ENCODE measurements around the gene PABPC3. TPM values are rescaled to one million over a fixed set of nuclear protein-coding genes. Genes with fewer than 3 reads are reported as not detected.
A peak's percentile ranks its signal among the peaks of the same experiment; 100 is the strongest.

PABPC3 gene
- total and polyA plus RNA-seq, 2 donors (not counting 1 experiment from before 2014, with no cell fraction given) = 0.17 to 0.27 TPM

DNA sequence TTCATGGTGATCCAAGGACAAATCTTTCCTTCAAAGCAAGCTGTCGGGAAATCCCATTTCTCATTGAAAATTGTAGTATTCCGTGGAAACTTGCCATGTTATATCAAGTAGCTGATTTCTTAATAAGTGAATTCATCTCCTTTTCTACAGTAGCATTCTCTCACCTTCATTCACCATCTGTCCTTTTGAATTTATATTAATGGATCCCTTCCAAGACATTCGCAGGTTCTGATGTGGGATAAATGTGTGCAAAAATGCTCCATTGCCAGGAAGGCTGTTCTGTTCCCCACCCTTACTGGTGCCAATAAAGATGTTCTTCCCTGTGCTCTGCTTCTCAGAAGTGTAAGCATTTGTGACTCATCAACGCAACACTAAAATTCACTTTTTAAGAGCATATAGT lies 40.0 kb downstream of the PABPC3 start:
- H3K9me3 ChIP-seq (ENCODE audit: control insufficient read depth, insufficient read depth, low read depth, low read length) = no peaks in the 10 kb centered on the region
- no peak overlapping the region for H3K9ac ChIP-seq (ENCODE audit: insufficient read depth, low read length)
- no peaks in the 10 kb centered on the region for H3K79me2 ChIP-seq (ENCODE audit: control insufficient read depth, insufficient read depth, low read length)
- no peaks in the 10 kb centered on the region for H3K4me1 ChIP-seq (ENCODE audit: control insufficient read depth, extremely low read depth, insufficient read depth, low read length)
- DNase-seq (ENCODE audit: low read depth in 2 of 2) = no peak
- peaks cover 2% of the 10 kb centered on the region for H3K27me3 ChIP-seq (ENCODE audit: control insufficient read depth, insufficient read depth, low read length)
- H3K4me2 ChIP-seq (ENCODE audit: extremely low read depth, insufficient read depth, low read length) = no peak overlapping the region
- H3K36me3 ChIP-seq (ENCODE audit: control insufficient read depth, insufficient read depth, low read length) = no peaks in the 10 kb centered on the region
- H2AFZ ChIP-seq (ENCODE audit: low read length) = no peak overlapping the region
- no peak overlapping the region for H3K27ac ChIP-seq (ENCODE audit: insufficient read depth, low read length)
- H3K4me3 ChIP-seq (replicated peaks in 1 of 4; ENCODE audit: control extremely low read depth in 1 of 4, insufficient read depth in 1 of 4, low read depth in 3 of 4, low read length in 4 of 4) = no peak overlapping the region
- no peaks in the 10 kb centered on the region for H4K20me1 ChIP-seq (ENCODE audit: control insufficient read depth, extremely low read depth, insufficient read depth, low read length)
- TF ChIP-seq, protein P1, sequence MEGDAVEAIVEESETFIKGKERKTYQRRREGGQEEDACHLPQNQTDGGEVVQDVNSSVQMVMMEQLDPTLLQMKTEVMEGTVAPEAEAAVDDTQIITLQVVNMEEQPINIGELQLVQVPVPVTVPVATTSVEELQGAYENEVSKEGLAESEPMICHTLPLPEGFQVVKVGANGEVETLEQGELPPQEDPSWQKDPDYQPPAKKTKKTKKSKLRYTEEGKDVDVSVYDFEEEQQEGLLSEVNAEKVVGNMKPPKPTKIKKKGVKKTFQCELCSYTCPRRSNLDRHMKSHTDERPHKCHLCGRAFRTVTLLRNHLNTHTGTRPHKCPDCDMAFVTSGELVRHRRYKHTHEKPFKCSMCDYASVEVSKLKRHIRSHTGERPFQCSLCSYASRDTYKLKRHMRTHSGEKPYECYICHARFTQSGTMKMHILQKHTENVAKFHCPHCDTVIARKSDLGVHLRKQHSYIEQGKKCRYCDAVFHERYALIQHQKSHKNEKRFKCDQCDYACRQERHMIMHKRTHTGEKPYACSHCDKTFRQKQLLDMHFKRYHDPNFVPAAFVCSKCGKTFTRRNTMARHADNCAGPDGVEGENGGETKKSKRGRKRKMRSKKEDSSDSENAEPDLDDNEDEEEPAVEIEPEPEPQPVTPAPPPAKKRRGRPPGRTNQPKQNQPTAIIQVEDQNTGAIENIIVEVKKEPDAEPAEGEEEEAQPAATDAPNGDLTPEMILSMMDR (conservative IDR thresholded peaks at IDR 0.05 in 1 of 2, IDR thresholded peaks at IDR 0.05 in 1 of 2; ENCODE audit: low read depth in 1 of 2, low read length in 2 of 2) = no peak
- TF ChIP-seq EZH2 (IDR thresholded peaks at IDR 0.05; ENCODE audit: low read length, missing control alignments) = no peak

DNA sequence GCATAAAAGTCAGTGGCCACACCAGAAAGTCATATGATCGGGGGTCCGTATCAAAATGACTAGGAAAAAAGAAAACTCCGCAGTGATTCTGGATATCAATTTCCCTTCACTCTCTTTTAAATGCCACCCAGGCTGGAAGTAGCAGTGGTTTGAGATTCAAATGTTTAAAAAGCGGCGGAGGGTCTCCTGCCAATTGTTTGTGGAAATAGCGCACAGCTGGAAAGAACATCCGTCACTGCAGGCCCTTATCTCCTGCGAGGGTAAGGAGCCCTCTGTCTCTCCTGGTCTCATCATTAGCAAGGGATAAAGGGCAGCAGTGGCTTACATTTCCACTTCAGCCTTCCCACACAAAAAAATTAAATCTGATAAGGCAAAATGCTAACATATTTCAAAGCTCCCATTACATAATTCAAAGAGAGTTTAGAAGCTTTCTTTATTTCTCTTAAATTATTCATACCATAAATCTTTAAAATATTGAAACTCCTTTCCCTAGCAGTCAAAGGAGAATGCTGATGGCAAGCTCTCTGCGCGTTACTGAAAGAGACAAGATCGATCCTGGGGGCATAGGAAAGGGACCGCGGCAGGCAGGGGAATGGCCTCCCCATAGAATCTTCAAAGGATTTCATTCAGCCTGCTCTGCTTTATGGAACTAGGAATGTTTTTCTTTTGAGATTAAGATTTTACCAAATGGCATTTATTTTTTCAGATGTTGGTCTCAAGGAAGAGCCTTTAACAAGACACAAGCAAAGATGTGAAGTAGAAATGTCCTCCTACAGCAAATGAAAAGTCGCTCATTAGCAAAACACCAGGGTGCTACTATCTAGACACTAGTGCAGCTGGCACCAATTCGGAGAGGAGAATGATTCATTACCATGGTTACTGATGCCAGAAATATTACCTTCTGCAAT lies 41.2 kb downstream of the PABPC3 start:
- Histone ChIP-seq H3K79me2 (ENCODE audit: control insufficient read depth, insufficient read depth, low read length) (no peaks in the 10 kb centered on the region), H3K36me3 (ENCODE audit: control insufficient read depth, insufficient read depth, low read length) (no peaks in the 10 kb centered on the region), H3K27ac (ENCODE audit: insufficient read depth, low read length) (no peak overlapping the region), H3K4me2 (ENCODE audit: extremely low read depth, insufficient read depth, low read length) (no peak overlapping the region), H3K27me3 (ENCODE audit: control insufficient read depth, insufficient read depth, low read length) (peaks cover 2% of the 10 kb centered on the region), H2AFZ (ENCODE audit: low read length) (no peak overlapping the region), H3K9me3 (ENCODE audit: control insufficient read depth, insufficient read depth, low read depth, low read length) (no peaks in the 10 kb centered on the region), H4K20me1 (ENCODE audit: control insufficient read depth, extremely low read depth, insufficient read depth, low read length) (no peaks in the 10 kb centered on the region), H3K9ac (ENCODE audit: insufficient read depth, low read length) (no peak overlapping the region), H3K4me3 (replicated peaks in 1 of 4; ENCODE audit: control extremely low read depth in 1 of 4, insufficient read depth in 1 of 4, low read depth in 3 of 4, low read length in 4 of 4) (no peak overlapping the region), H3K4me1 (ENCODE audit: control insufficient read depth, extremely low read depth, insufficient read depth, low read length) (no peaks in the 10 kb centered on the region)
- TF ChIP-seq, protein P1 (conservative IDR thresholded peaks at IDR 0.05 in 1 of 2, IDR thresholded peaks at IDR 0.05 in 1 of 2; ENCODE audit: low read depth in 1 of 2, low read length in 2 of 2) = no peak
- peak; percentile 1 for TF ChIP-seq EZH2 (IDR thresholded peaks at IDR 0.05; ENCODE audit: low read length, missing control alignments)
- DNase-seq (ENCODE audit: low read depth in 2 of 2) = no peak

DNA sequence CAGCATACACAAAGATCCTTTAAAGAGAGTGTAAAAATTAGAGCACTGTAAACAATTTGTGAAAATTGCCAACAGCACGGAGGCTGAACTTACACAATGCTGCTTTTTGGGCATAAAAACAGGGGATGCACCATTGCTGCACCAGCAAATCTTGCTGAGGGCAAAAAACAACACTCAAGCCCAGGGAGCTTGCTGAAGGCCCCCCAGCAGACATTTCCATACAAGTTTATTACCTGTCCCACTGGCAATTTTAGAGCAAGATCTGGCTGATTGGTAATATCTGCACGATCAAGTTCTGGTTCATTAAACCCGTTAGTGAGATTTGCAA lies 41.8 kb downstream of the PABPC3 start:
- no peaks in the 10 kb centered on the region for H3K9me3 ChIP-seq (ENCODE audit: control insufficient read depth, insufficient read depth, low read depth, low read length)
- H2AFZ ChIP-seq (ENCODE audit: low read length) = no peak overlapping the region
- no peak overlapping the region for H3K9ac ChIP-seq (ENCODE audit: insufficient read depth, low read length)
- H3K4me1 ChIP-seq (ENCODE audit: control insufficient read depth, extremely low read depth, insufficient read depth, low read length) = no peaks in the 10 kb centered on the region
- no peaks in the 10 kb centered on the region for H3K79me2 ChIP-seq (ENCODE audit: control insufficient read depth, insufficient read depth, low read length)
- no peak overlapping the region for H3K27ac ChIP-seq (ENCODE audit: insufficient read depth, low read length)
- H3K4me3 ChIP-seq (replicated peaks in 1 of 4; ENCODE audit: control extremely low read depth in 1 of 4, insufficient read depth in 1 of 4, low read depth in 3 of 4, low read length in 4 of 4) = no peak overlapping the region
- no peak for TF ChIP-seq EZH2 (IDR thresholded peaks at IDR 0.05; ENCODE audit: low read length, missing control alignments)
- TF ChIP-seq, protein P1 (conservative IDR thresholded peaks at IDR 0.05 in 1 of 2, IDR thresholded peaks at IDR 0.05 in 1 of 2; ENCODE audit: low read depth in 1 of 2, low read length in 2 of 2) = no peak
- DNase-seq (ENCODE audit: low read depth in 2 of 2) = no peak
- H4K20me1 ChIP-seq (ENCODE audit: control insufficient read depth, extremely low read depth, insufficient read depth, low read length) = no peaks in the 10 kb centered on the region
- H3K27me3 ChIP-seq (ENCODE audit: control insufficient read depth, insufficient read depth, low read length) = peaks cover 2% of the 10 kb centered on the region
- H3K4me2 ChIP-seq (ENCODE audit: extremely low read depth, insufficient read depth, low read length) = no peak overlapping the region
- H3K36me3 ChIP-seq (ENCODE audit: control insufficient read depth, insufficient read depth, low read length) = no peaks in the 10 kb centered on the region

Data from fibroblast of lung (primary cell).